HG03095 (cell line): ENCODE data around the gene PRUNE2.

ENCODE experiments used
- ATAC-seq: cut with Tn5 transposase; IDR thresholded peaks from one replicate; pipeline ENCODE4 v1.9.1; 2021; ENCODE audit warnings: moderate library complexity; ENCODE audit not compliant: unreplicated experiment

PRUNE2 gene

GRCh38 chr9:76900884-76901440 is 5.0 kb downstream of the PRUNE2 start:
- ATAC-seq: no peak

- no peak for ATAC-seq
These were observed 7.1 kb downstream of the PRUNE2 start for GRCh38 chr9:76898786-76899185.

- ATAC-seq: no peak
These were observed 7.9 kb downstream of the PRUNE2 start for GRCh38 chr9:76897804-76898525.

DNA sequence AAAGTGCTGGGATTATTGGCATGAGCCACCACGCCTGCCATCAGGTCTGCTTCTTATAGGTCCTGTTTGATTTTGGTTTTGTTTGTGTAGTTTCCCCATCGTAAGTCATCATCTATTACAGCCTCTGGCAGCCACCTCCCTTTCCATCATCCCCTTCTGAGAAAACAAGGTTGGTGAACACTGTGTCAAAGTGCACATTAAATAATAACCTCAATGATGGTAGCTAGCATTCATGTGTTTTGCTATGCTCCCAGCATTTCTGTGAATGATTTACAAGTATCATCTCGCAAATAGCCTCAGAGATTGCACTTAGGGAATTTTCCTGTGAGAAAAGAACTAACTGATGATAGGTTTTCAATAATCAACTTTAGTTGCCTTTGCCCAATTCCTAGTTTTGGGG is 9.9 kb downstream of the PRUNE2 start:
- no peak for ATAC-seq

DNA sequence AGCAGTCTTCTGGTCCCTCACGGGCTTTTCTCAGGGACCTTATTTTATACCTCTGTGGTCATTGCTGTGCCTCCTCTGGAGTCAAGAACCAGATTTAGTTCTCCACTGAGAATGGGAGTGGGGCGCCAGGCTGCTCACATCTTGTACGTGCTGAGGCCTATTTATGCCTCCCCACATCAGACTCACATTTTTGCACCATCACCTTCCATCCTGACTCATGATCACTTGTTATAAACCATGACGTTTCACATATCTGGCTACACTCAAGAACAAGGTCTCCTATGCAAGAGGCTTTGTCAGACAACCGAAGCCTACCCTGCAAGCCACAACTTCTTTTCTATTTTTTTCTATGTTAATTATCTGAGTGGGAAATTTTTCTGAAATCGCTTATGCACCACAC is 10.7 kb downstream of the PRUNE2 start:
- ATAC-seq: no peak

- ATAC-seq: no peak
These were observed 11.7 kb downstream of the PRUNE2 start for GRCh38 chr9:76894198-76894597.

DNA sequence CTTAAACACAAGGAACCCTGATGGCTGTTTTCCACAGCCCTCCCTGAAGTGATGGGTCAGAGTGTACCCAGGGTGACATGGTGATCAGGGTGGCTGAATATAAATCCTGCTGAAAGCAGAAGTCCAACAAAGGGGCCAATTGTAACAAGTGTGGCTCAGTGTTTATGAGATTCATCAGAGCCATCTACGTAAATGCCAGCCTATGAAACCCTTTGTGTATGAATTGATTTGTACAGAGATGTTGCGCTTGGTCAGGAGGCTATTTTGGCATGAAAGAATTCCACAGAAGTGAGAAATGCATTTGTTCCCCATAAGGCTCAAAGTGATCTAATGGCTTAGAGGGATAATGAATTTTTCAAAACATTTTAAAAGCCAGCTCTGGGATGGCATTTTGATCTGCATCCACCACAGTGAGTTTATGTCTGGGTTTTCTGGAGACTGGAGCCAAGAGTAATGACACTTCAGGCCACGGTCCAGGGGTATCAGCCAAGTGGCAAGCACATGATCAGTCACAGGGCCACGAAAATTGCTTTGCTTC is 12.4 kb downstream of the PRUNE2 start:
- ATAC-seq: no peak

GRCh38 chr9:76891874-76892273 is 14.0 kb downstream of the PRUNE2 start:
- ATAC-seq: no peak

DNA sequence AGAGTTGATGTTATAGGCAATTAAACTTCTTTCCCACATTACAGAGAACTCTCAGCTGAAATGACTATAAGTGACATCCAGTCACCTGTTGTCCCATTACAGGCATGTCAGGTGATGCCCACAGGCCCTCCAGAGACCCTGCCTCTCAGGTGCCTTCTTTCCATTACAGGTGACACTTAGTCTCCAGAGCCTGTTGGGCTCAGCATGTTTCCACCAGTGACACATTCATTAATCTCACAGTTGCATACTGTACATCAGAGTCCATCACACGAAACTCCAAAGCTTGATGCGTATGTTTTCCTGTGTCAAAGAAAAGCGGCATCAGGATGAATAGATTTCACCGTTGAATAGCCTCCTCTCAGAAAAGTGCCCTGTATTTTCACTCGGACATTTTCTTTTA is 14.6 kb downstream of the PRUNE2 start:
- no peak for ATAC-seq

- no peak for ATAC-seq
These were observed 18.0 kb downstream of the PRUNE2 start for GRCh38 chr9:76887951-76888350.

DNA sequence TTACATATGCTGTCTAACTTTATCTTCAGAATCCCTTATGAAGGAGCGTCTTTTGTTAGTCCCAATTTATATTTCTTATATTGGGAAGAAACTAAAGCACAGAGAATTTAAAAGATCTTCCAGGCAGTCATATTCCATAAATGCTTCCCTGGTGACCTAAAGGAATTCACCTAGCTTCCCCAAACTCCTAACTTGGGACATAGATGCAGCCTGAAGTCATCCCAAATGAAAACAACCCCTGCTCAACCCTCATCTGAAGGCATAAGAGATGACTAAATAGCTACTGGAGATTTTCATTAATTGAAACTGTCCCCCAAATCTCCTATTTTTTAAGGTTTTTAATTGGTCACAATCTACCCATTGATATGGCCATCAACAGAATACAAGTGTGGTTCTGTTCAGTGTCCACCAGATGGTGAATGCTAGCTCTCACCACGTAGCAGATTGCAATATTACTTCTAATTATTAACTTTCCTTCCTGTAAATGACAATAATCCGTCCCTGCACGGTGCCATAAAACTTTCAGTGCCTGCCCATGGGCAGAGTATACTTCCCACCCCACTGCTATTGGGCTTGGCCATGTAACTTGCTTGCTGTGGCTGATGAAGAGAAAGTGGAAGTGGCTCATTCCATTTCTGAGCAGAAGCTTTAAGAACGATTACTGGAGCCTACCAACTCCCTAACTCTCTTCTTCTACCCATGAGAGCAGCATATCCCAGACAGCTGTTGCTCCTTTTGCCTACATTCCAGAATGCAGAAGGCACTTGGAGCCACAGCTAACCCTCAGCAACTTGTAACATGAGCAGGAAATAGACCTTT is 18.7 kb downstream of the PRUNE2 start:
- peak; percentile 52 for ATAC-seq

DNA sequence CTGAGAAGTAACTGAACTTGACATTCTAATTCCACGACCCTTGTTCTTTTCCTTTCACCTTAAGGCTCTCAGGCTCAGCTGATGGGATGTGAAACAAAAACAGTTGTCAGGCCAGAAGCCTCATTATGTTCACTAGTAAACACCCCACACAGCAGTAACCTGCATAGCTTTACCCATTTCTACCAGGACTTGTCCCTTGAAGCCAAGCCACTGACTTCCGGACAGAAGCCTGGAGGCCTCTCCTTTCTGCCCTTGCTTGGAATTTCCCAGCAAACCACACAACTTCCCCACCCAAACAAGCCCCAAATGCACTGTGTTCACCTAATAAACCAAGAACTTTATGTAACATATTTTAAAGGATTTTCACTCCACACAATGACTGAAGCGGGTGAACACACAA is 19.6 kb downstream of the PRUNE2 start:
- no peak for ATAC-seq

- ATAC-seq: no peak
These were observed 21.1 kb downstream of the PRUNE2 start for GRCh38 chr9:76884823-76885222.

DNA sequence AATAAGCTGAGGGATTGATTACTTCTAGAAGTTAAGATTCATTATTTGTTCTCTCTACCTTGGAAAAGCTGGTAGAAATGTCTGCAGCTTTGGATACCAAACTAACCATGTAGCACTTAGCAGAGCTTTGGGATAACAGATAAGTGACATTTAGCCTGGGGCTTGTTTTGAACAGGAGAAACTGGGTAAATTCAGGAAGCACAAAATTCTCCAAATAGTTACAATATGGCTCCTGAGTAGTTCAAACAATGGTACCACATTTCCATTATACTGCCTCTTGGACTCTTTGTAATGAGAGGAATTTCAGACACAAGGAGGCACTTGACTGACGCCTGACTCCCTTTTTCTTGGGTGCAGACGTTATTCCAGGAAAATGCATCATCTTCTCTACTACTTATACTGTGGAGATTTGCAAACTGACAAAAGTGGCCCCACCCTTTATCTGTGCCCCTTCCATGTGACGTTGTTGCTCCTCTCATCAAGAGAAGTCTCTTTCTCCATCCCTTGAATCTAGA is 22.5 kb downstream of the PRUNE2 start:
- no peak for ATAC-seq

DNA sequence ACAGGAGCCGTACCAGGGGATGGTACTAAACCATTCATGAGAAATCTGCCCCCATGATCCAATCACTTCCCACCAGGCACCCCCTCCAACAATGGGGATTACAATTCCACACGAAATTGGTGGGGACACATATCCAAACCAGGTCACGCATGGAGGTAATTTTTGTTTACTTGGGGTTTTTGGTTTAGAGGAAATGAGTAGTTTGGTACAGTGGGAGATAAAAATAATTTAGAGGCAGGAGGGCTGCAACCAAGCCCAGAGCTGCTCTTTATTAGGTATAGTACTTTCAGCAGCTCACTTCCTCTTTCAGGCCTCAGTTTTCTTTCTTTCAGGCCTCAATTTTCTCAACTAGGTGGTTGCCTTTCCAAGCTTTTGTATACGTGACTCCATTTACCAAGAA is 23.2 kb downstream of the PRUNE2 start:
- peak; percentile 85 for ATAC-seq

GRCh38 chr9:76880210-76880609 is 25.7 kb downstream of the PRUNE2 start:
- ATAC-seq: no peak

GRCh38 chr9:76878933-76879332 is 27.0 kb downstream of the PRUNE2 start:
- ATAC-seq: no peak

DNA sequence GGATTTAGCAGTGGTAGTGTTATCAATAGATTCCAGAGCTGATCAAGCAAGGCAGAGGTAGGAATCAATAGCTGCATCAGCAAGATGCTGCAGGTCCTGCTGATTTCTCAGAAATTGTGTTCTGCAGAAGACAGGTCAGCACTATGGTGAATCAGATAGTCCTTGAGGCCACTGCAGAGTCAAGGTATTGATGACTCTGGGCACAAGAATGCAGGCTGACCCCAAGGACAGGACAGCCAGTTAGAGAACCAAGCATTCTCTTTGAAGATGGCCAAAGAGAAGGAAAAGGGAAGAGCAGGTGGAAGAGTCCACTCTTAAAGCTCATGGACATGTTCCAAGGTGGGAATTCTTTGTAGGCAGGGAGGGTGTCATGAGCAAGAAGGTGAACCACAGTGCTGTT is 28.0 kb downstream of the PRUNE2 start:
- no peak for ATAC-seq

DNA sequence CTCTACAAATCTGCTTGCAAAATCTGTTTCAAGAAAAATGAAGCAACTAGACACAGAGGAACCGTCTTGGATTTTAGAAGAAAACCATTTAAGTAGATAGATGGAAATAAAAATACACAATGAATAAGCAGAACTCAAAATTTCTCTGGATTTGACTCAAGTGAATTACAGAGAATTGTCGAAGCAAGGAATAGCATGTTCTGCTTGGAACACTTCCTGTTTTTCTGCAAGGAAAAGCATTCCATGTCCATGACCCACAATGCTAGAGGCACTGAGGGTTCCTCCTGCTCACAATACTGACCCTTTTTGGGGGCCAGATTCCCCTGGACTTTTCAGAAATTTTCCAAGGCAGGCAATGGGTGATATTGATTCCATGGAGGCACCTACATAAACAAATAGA is 29.8 kb downstream of the PRUNE2 start:
- ATAC-seq: no peak

- no peak for ATAC-seq
These were observed 32.1 kb downstream of the PRUNE2 start for GRCh38 chr9:76873821-76874220.

GRCh38 chr9:76873056-76873792 is 32.7 kb downstream of the PRUNE2 start:
- ATAC-seq: no peak
